HepG2 (cell line): ENCODE measurements around the gene SEMA5B. TPM values are rescaled to one million over a fixed set of nuclear protein-coding genes. Genes with fewer than 3 reads are reported as not detected.
A peak's percentile ranks its signal among the peaks of the same experiment; 100 is the strongest.

Experiments
- ATAC-seq: fragments of 200-7000 bp; cut with Tn5 transposase; 3 replicates; pipeline ENCODE4 v1.9.1; 2020; ENCODE audit warnings: mild to moderate bottlenecking, moderate library complexity
- BruUV-seq: library from RNA; stranded (reverse); fragments of 400-500 nt; replicated peaks from 2 replicates; lab custom pipeline; 2021; lab: Mats Ljungman, UMichigan
- CTCF ChIA-PET: fragments of 300-600 bp; formaldehyde crosslinking; extraction: SDS; loops from one replicate; lab custom pipeline; 2021; ENCODE audit warnings: low total read pairs, inconsistent platforms, low intra/inter-chr PET ratio; lab: Yijun Ruan, JAX
- POLR2A ChIA-PET: fragments of 350-600 bp; sonication (Branson Sonifier 250); formaldehyde crosslinking; loops from one replicate; lab custom pipeline; 2020; ENCODE audit warnings: antibody characterized with exemption, inconsistent platforms; lab: Yijun Ruan, JAX
- DNase-seq: peaks from one replicate; pipeline ENCODE4 v3.0.0-alpha.2; 2015; ENCODE audit warnings: low spot score
- FAIRE-seq: peaks from 3 replicates; lab custom pipeline; 2011; peaks lifted over from hg19 to GRCh38; lab: Jason Lieb, UNC
- H2AFZ ChIP-seq: one replicate; pipeline ENCODE4 v1.6.1; 2011; ENCODE audit warnings: low read length, inconsistent platforms
- H3K27ac ChIP-seq: fragments of 300-600 bp; 3 replicates; pipeline ENCODE4 v1.8.0; 2011; ENCODE audit warnings: mixed run types, mild to moderate bottlenecking, mixed read lengths, low read length, inconsistent platforms; ENCODE audit not compliant: insufficient read depth; ENCODE audit errors: extremely low read length
- H3K27me3 ChIP-seq, 2 experiments: fragments of 200-600 bp in 1 of 2; 2 replicates in 1 of 2; 3 replicates in 1 of 2; pipeline versions ENCODE4 v1.6.0 to v1.8.0; 2011; ENCODE audit warnings: low read length in 2 of 2, mild to moderate bottlenecking in 2 of 2, moderate library complexity in 2 of 2, inconsistent platforms in 1 of 2; ENCODE audit not compliant: insufficient read depth in 2 of 2, control insufficient read depth in 1 of 2
- H3K36me3 ChIP-seq, 2 experiments: fragments of 200-600 bp in 1 of 2; replicated peaks in 1 of 2; 2 replicates in 1 of 2; 3 replicates in 1 of 2; pipeline versions ENCODE4 v1.5.1 to v1.8.0; 2011; ENCODE audit warnings: low read length in 2 of 2, inconsistent platforms in 1 of 2; ENCODE audit not compliant: insufficient read depth in 2 of 2, control insufficient read depth in 1 of 2
- H3K4me1 ChIP-seq: 2 replicates; pipeline ENCODE4 v1.5.1; 2012; ENCODE audit warnings: low read length, inconsistent platforms; ENCODE audit not compliant: insufficient read depth
- H3K4me2 ChIP-seq: 2 replicates; pipeline ENCODE4 v1.6.0; 2011; ENCODE audit warnings: low read depth, low read length, inconsistent platforms
- H3K4me3 ChIP-seq, 3 experiments: fragments of 200-600 bp in 1 of 3; sonication (generic), shearing (Covaris generic) in 1 of 3; replicated peaks in 1 of 3; 2 replicates each; pipeline ENCODE4 v1.5.1; 2011 to 2016; ENCODE audit warnings: low read length in 3 of 3, inconsistent platforms in 2 of 3, low read depth in 2 of 3, mild to moderate bottlenecking in 2 of 3, control low read depth in 1 of 3, mixed read lengths in 1 of 3; ENCODE audit not compliant: insufficient read depth in 1 of 3
- H3K79me2 ChIP-seq: one replicate; pipeline ENCODE4 v1.6.1; 2011; ENCODE audit warnings: low read length, inconsistent platforms; ENCODE audit not compliant: insufficient read depth
- H3K9ac ChIP-seq: 2 replicates; pipeline ENCODE4 v1.6.0; 2011; ENCODE audit warnings: mild to moderate bottlenecking, low read depth, low read length, inconsistent platforms; ENCODE audit not compliant: insufficient read depth
- H3K9me3 ChIP-seq: 2 replicates; pipeline ENCODE4 v1.5.1; 2012; ENCODE audit warnings: mild to moderate bottlenecking, low read length
- H4K20me1 ChIP-seq: 2 replicates; pipeline ENCODE4 v1.6.0; 2011; ENCODE audit warnings: inconsistent platforms, mild to moderate bottlenecking, low read length, moderate library complexity; ENCODE audit not compliant: insufficient read depth
- ATF4 ChIP-seq, 2 experiments: fragments of 450-650 bp in 1 of 2; sonication (generic) in 1 of 2; formaldehyde crosslinking; IDR thresholded peaks; 2 replicates each; pipeline versions ENCODE4 v1.5.0 to v1.8.0; 2020 to 2022; ENCODE audit warnings: mild to moderate bottlenecking in 1 of 2, missing genetic modification reagents in 1 of 2
- CEBPB ChIP-seq: IDR thresholded peaks from 2 replicates; pipeline ENCODE4 v1.6.1; 2011; ENCODE audit warnings: low read depth, low read length, improper control_type of control experiment, borderline replicate concordance
- CEBPG ChIP-seq: IDR thresholded peaks from 2 replicates; pipeline ENCODE4 v1.6.1; 2016
- DMTF1 ChIP-seq: sonication (generic); formaldehyde crosslinking; IDR thresholded peaks from 2 replicates; pipeline ENCODE4 v1.4.0; 2020; ENCODE audit warnings: mild to moderate bottlenecking, missing genetic modification reagents
- ERF ChIP-seq: IDR thresholded peaks from 2 replicates; pipeline ENCODE4 v1.6.1; 2018; ENCODE audit warnings: missing biosample characterization, missing genetic modification reagents
- MBNL3 ChIP-seq: fragments of 250-450 bp; sonication (Bioruptor Pico); conservative IDR thresholded peaks from 2 replicates; pipeline ENCODE4 v1.8.0; 2022; ENCODE audit warnings: mild to moderate bottlenecking, inconsistent platforms
- NR3C1 ChIP-seq: sonication (generic); formaldehyde crosslinking; IDR thresholded peaks from 2 replicates; pipeline ENCODE4 v1.4.0; 2020; ENCODE audit warnings: missing genetic modification reagents
- POLR2AphosphoS2 ChIP-seq: IDR thresholded peaks from 2 replicates; pipeline ENCODE4 v1.6.1; 2011; ENCODE audit warnings: low read depth, low read length, improper control_type of control experiment
- TBX2 ChIP-seq: sonication (generic); formaldehyde crosslinking; IDR thresholded peaks from 2 replicates; pipeline ENCODE4 v1.5.0; 2020; ENCODE audit warnings: missing genetic modification reagents, mild to moderate bottlenecking, borderline replicate concordance
- WGBS: methylation state at CpG from one replicate; pipeline ENCODE4 v1.1.6; 2017; ENCODE audit warnings: low lambda C conversion rate; 5-methylcytosine and 5-hydroxymethylcytosine counted together
- in situ Hi-C: cut with HindIII; loops from 2 replicates; pipeline ENCODE4 v1.10.0; 2017; ENCODE audit warnings: low pct_unique_long_range_greater_than_20kb; ENCODE audit not compliant: extremely low pct_ligation_motif_present
- intact Hi-C: fragments of 100-400 bp; cut with micrococcal nuclease; formaldehyde crosslinking; loops from one replicate; pipeline ENCODE4 v1.10.0; 2022; ENCODE audit not compliant: unreplicated experiment
- polyA plus RNA-seq, 8 experiments: library from polyadenylated mRNA; depleted of rRNA in 3 of 8; stranded (reverse) in 7 of 8; unstranded in 1 of 8; fragments of >200 nt; fragmentation: Illumina TruSeq in 4 of 8; extraction: Trizol in 4 of 8; gene quantifications; 2 replicates each; pipeline versions ENCODE4 v1.2.1 to v1.2.3, GENCODE V29; 2011 to 2016; ENCODE audit warnings: low read depth in 4 of 8, missing spikeins in 1 of 8, mixed read lengths in 1 of 8; ENCODE audit not compliant: insufficient read depth in 1 of 8
- total RNA-seq, 5 experiments: library from RNA; depleted of rRNA; stranded (reverse); fragments of >200 nt; fragmentation: Illumina TruSeq; extraction: Trizol; gene quantifications; 2 replicates each; pipeline ENCODE4 v1.2.3, GENCODE V29; 2016; ENCODE audit warnings: low read depth in 1 of 5

Gene SEMA5B
- total and polyA plus RNA-seq, 2 of the 13 experiments (the other 11 are each of a cell fraction or from before 2014, with no cell fraction given) = not detected

- Histone ChIP-seq H2AFZ (no peak overlapping the region), H3K4me2 (no peak overlapping the region), H3K27me3 (peaks cover 0 to 15% of the 10 kb centered on the region in 2 experiments; a peak in 1 of 5 replicates), H3K4me1 (peaks cover 18% of the 10 kb centered on the region), H3K9me3 (no peaks in the 10 kb centered on the region), H3K36me3 (no peaks in the 10 kb centered on the region), H3K9ac (no peak overlapping the region), H3K79me2 (no peaks in the 10 kb centered on the region)
- intact Hi-C loops = loop anchor here (5.0 kb wide), 1 partner anchor 1393 kb away; the partner anchor contains the start of gene POLQ
- DNase-seq = no peak
- TF ChIP-seq ERF (CRISPR knock-in tag) (no peak), MBNL3 (CRISPR knock-in tag) (no peak), TBX2 (CRISPR knock-in tag) (no peak), NR3C1 (no peak), POLR2AphosphoS2 (no peak), CEBPB (peak; percentile 4; the same call in 1 of the 2 replicates)
- TF ChIP-seq, all 625 proteins: peak for 1
- FAIRE-seq = no peak
- no TSS peak for BruUV-seq
- no peak overlapping the region for H3K27ac ChIP-seq
- H3K4me3 ChIP-seq = no peak overlapping the region
- ChIA-PET POLR2A (no interaction called here), CTCF (no interaction called here)
- H4K20me1 ChIP-seq = no peaks in the 10 kb centered on the region
- 43% methylated on average over 5 of the region's 5 CpGs for WGBS
- no peak for ATAC-seq
- in situ Hi-C loops = no loop called here
Observed at GRCh38 chr3:122940628-122941086, 86.9 kb downstream of the SEMA5B start.

GRCh38 chr3:122938783-122939425, 88.7 kb downstream of the SEMA5B start:
- H3K9me3 ChIP-seq = no peaks in the 10 kb centered on the region
- no peak overlapping the region for H3K27ac ChIP-seq
- in situ Hi-C loops = no loop called here
- H3K4me3 ChIP-seq = no peak overlapping the region; a peak in 1 of 6 replicates
- ATAC-seq = no peak
- DNase-seq = no peak
- ChIA-PET CTCF (no interaction called here), POLR2A (no interaction called here)
- peak overlapping the region; percentile 8 for H2AFZ ChIP-seq
- FAIRE-seq = no peak
- H3K4me2 ChIP-seq = peak overlapping the region; percentile 24; the same call in 1 of the 2 replicates
- intact Hi-C loops = no loop called here
- H3K27me3 ChIP-seq = peaks cover 0 to 9% of the 10 kb centered on the region in 2 experiments; a peak in 1 of 5 replicates
- TF ChIP-seq CEBPB (peak; percentile 73), ATF4 (CRISPR knock-in tag; IDR thresholded peaks at IDR 0.05) (peak in 1 of 2 experiments; percentile 94; a peak in 2 of 4 replicates), CEBPG (CRISPR knock-in tag) (peak; percentile 73), DMTF1 (CRISPR knock-in tag) (no peak)
- H3K36me3 ChIP-seq = no peaks in the 10 kb centered on the region
- no peaks in the 10 kb centered on the region for H4K20me1 ChIP-seq
- H3K4me1 ChIP-seq = peaks cover 18% of the 10 kb centered on the region
- H3K79me2 ChIP-seq = no peaks in the 10 kb centered on the region
- no TSS peak for BruUV-seq
- WGBS = 23% methylated on average over 9 of the region's 9 CpGs
- no peak overlapping the region for H3K9ac ChIP-seq
